Mammary epithelial cell (primary cell): Measurements from ENCODE around the gene STPG3.

Experiments used
- EZH2 ChIP-seq: IDR thresholded peaks from 2 replicates; pipeline ENCODE4 v1.6.1; 2012; ENCODE audit warnings: low read length, inconsistent platforms, borderline replicate concordance
- TF ChIP-seq, protein P1 (sequence below), 2 donors: IDR thresholded peaks in 1 of 2; conservative IDR thresholded peaks in 1 of 2; 2 replicates each; pipeline ENCODE4 v1.5.1; 2011 to 2012; ENCODE audit warnings: inconsistent platforms in 2 of 2, low read length in 2 of 2, mild to moderate bottlenecking in 2 of 2, control low read depth in 1 of 2, low read depth in 1 of 2; ENCODE audit not compliant: insufficient read depth in 1 of 2; ENCODE audit errors: extremely low read depth in 1 of 2

DNA sequence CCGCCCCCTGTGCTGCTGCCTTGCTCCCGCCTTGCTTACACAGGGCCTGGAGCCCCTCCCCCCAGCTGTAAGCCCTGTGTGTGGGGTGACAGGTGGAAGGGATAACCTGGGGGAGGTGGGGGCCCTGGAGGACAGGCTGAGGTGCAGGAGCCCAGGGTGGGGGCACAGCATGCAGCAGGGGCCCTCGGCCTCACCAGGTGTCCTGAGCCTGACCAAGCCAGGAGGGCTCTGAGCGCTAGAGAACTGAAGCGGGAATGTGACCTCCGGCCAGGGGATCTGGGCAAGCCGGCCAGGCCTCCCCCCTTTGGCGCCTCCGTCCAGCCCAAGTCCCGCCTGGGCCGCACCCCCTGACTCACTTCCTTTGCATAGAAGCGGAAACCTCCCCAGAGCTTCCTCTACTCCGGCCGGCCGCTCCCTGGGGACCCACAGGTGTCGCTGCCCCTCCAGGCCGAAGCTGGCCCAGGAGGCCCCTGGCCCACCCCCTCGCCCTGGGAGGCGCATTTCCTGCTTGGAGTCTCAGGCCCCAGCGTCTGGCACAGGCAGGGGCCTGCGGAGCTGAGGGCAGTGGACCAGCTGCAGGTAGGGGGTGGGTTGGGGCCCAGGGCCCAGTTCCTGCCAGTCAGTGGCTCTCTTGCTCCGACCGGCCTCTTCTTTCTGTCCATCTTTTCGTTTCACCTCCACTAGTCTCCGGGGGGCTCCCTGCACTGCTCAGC is 26.4 kb downstream of the STPG3 start, which contains the start of gene TOR4A:
- TF ChIP-seq, protein P1, sequence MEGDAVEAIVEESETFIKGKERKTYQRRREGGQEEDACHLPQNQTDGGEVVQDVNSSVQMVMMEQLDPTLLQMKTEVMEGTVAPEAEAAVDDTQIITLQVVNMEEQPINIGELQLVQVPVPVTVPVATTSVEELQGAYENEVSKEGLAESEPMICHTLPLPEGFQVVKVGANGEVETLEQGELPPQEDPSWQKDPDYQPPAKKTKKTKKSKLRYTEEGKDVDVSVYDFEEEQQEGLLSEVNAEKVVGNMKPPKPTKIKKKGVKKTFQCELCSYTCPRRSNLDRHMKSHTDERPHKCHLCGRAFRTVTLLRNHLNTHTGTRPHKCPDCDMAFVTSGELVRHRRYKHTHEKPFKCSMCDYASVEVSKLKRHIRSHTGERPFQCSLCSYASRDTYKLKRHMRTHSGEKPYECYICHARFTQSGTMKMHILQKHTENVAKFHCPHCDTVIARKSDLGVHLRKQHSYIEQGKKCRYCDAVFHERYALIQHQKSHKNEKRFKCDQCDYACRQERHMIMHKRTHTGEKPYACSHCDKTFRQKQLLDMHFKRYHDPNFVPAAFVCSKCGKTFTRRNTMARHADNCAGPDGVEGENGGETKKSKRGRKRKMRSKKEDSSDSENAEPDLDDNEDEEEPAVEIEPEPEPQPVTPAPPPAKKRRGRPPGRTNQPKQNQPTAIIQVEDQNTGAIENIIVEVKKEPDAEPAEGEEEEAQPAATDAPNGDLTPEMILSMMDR (conservative IDR thresholded peaks at IDR 0.05 in 1 of 2, IDR thresholded peaks at IDR 0.05 in 1 of 2; ENCODE audit: extremely low read depth in 1 of 2, insufficient read depth in 1 of 2, low read depth in 1 of 2, low read length in 2 of 2) = no peak
- no peak for TF ChIP-seq EZH2
